ENCODE data around the gene SEPTIN10. TPM values are rescaled to one million over a fixed set of nuclear protein-coding genes. Genes with fewer than 3 reads are reported as not detected.
"Not testable (repeated sequence)": the region's sequence is repeated elsewhere in the genome, so short reads cannot be mapped to it uniquely, and the experiment has no call there.

The SEPTIN10 gene
- total and polyA plus RNA-seq, 7 donors: 36.1 to 178 (median 122) TPM

DNA sequence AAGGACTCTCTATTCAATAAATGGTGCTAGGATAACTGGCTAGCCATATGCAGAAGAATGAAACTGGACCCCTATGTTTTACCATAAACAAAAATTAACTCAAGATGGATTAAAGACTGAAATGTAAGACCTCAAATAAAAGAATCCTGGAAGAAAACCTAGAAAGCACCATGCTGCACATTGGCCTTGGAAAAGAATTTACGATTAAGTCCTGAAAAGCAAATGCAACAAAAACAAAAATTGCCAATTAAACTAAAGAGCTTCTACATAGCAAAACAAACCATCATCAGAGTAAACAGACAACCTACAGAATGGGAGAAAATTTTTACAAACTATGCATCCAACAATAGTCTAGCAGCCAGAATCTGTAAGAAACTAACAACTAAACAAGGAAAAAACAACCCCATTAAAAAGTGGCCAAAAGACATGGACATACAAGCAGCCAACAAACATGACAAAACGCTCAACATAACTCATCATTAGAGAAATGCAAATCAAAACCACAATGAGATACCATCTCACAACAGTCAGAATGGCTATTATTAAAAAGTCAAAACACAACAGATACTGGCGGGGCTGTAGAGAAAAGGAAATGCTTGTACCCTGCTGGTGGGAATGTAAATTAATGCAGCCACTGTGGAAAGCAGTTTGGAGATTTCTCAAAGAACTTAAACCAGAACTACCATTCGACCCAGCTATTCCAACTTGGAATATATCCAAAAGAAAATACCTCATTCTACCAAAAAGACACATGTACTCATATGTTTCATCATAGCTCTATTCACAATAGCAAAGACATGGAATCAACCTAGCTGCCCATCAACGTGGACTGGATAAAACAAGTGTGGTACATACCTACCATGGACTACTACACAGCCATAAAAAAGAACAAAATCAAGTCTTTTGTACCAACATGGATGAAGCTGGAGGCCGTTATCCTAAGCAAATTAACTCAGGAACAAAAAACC lies 30.6 kb downstream of the SEPTIN10 start:
- Histone ChIP-seq H3K36me3 (peaks cover 0 to 14% (median 0%) of the 10 kb centered on the region in 4 donors), H3K9me3 (no peaks in the 10 kb centered on the region), H3K4me3 (no peak overlapping the region), H3K27ac (no peak overlapping the region), H3K27me3 (no peaks in the 10 kb centered on the region), H3K4me1 (peaks cover 0 to 4% (median 0%) of the 10 kb centered on the region in 4 donors)
- DNase-seq: no peak
- no peak for TF ChIP-seq POLR2A (IDR thresholded peaks at IDR 0.05)
- no peak for TF ChIP-seq EP300 (IDR thresholded peaks at IDR 0.05)
- TF ChIP-seq POLR2AphosphoS5 (IDR thresholded peaks at IDR 0.05): no peak
- TF ChIP-seq, protein P1, sequence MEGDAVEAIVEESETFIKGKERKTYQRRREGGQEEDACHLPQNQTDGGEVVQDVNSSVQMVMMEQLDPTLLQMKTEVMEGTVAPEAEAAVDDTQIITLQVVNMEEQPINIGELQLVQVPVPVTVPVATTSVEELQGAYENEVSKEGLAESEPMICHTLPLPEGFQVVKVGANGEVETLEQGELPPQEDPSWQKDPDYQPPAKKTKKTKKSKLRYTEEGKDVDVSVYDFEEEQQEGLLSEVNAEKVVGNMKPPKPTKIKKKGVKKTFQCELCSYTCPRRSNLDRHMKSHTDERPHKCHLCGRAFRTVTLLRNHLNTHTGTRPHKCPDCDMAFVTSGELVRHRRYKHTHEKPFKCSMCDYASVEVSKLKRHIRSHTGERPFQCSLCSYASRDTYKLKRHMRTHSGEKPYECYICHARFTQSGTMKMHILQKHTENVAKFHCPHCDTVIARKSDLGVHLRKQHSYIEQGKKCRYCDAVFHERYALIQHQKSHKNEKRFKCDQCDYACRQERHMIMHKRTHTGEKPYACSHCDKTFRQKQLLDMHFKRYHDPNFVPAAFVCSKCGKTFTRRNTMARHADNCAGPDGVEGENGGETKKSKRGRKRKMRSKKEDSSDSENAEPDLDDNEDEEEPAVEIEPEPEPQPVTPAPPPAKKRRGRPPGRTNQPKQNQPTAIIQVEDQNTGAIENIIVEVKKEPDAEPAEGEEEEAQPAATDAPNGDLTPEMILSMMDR (IDR thresholded peaks at IDR 0.05): no peak
- 78 to 81% methylated on average over 6 of the region's 6 CpGs for WGBS, 2 donors
- intact Hi-C loops (cut with DNase I): no loop called here

DNA sequence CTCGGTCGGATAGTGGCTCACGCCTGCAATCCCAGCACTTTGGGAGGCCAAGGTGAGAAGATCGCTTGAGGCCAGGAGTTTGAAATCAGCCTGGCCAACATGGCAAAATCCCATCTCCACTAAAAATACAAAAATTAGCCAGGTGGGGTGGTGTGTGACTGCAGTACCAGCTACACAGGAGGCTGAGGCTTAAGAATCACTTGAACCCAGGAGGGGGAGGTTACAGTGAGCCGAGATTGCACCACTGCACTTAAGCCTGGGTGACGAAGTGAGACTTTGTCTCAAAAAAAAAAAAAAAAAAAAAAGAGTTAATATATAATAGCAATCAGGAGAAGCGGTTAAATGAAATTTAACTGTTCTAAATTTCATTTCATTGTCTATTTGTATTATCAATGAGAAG lies 36.1 kb downstream of the SEPTIN10 start:
- WGBS, 2 donors: 94 to 96% methylated on average over 7 of the region's 7 CpGs
- DNase-seq; intact Hi-C loops (cut with DNase I): not testable (repeated sequence)

DNA sequence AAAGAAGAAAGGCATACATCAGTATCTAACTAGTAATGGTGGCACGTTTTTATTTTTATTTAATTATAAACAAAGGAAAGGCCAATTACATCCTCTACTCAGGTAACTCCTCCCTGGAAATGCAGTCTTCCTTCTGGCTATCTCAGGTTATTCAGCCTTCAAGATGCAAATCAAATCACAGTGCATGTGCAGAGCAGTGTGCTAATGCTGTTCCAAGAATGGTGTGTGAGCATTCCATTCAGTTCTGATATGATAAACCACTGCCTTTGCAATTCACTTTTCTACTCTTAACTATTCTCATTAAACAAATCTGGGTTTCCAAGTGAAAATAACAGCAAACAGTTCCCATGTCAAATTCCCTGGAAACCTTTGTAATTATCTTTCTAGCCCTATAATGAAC lies 38.4 kb downstream of the SEPTIN10 start:
- H3K36me3 ChIP-seq: peaks cover 0 to 20% (median 0%) of the 10 kb centered on the region in 4 donors
- no peak overlapping the region for H3K27ac ChIP-seq
- no peaks in the 10 kb centered on the region for H3K27me3 ChIP-seq
- no peaks in the 10 kb centered on the region for H3K9me3 ChIP-seq
- 35 to 60% methylated on average over 1 of the region's 1 CpG for WGBS, 2 donors
- no peak overlapping the region for H3K4me3 ChIP-seq
- H3K4me1 ChIP-seq: peaks cover 0 to 6% (median 0%) of the 10 kb centered on the region in 4 donors
- TF ChIP-seq, protein P1 (IDR thresholded peaks at IDR 0.05): no peak
- TF ChIP-seq POLR2AphosphoS5 (IDR thresholded peaks at IDR 0.05) (no peak), POLR2A (IDR thresholded peaks at IDR 0.05) (no peak), EP300 (IDR thresholded peaks at IDR 0.05) (no peak)
- intact Hi-C loops (cut with DNase I): no loop called here
- DNase-seq: no peak

More for the DNA sequence above, 36.1 kb downstream of the SEPTIN10 start:
- H3K9me3 ChIP-seq, H3K4me3 ChIP-seq, H3K4me1 ChIP-seq, H3K27ac ChIP-seq, H3K27me3 ChIP-seq: not testable (repeated sequence)
- peaks cover 0 to 12% (median 0%) of the 10 kb centered on the region in 4 donors for H3K36me3 ChIP-seq

DNA sequence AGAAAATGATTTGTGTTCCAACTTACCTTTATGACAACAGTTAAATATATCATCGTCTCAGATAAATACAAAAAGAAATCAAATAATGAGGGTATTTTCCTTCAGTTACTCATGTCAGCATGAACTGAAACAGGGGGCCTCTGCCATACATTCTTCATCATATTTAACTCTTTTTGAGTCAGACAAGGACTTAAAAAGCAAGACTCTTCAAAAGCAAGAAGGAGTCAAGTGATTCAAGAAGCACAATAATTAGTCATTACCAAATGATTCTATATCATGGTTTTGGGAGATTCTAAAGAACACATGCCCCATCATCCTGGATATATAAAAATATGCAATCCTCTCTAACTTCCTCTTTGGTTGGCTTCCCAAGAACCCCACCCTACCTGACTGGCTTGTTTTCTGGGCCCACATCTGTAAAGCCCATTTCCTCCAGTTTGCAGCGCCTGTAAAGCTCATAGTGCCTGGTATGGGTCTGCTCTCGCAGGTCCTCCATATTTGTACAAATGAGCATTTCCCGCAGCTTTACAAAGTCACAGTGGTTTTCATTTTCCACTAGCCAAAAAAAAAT lies 49.7 kb downstream of the SEPTIN10 start:
- Histone ChIP-seq H3K27ac (no peak overlapping the region), H3K27me3 (no peaks in the 10 kb centered on the region), H3K4me1 (no peaks in the 10 kb centered on the region), H3K9me3 (no peaks in the 10 kb centered on the region), H3K36me3 (peaks cover 0 to 62% (median 10%) of the 10 kb centered on the region in 4 donors), H3K4me3 (no peak overlapping the region)
- 85 to 91% methylated on average over 4 of the region's 4 CpGs for WGBS, 2 donors
- no peak for TF ChIP-seq POLR2AphosphoS5 (IDR thresholded peaks at IDR 0.05)
- TF ChIP-seq, protein P1 (IDR thresholded peaks at IDR 0.05): no peak
- no peak for TF ChIP-seq POLR2A (IDR thresholded peaks at IDR 0.05)
- no peak for TF ChIP-seq EP300 (IDR thresholded peaks at IDR 0.05)
- intact Hi-C loops (cut with DNase I): no loop called here
- DNase-seq: no peak

GRCh38 chr2:109563288-109563687 lies 50.5 kb downstream of the SEPTIN10 start:
- TF ChIP-seq, protein P1 (IDR thresholded peaks at IDR 0.05): no peak
- TF ChIP-seq POLR2AphosphoS5 (IDR thresholded peaks at IDR 0.05) (no peak), POLR2A (IDR thresholded peaks at IDR 0.05) (no peak), EP300 (IDR thresholded peaks at IDR 0.05) (no peak)
- intact Hi-C loops (cut with DNase I): no loop called here
- Histone ChIP-seq H3K4me3 (no peak overlapping the region), H3K9me3 (no peaks in the 10 kb centered on the region), H3K36me3 (peaks cover 0 to 62% (median 10%) of the 10 kb centered on the region in 4 donors), H3K27ac (no peak overlapping the region), H3K4me1 (no peaks in the 10 kb centered on the region), H3K27me3 (no peaks in the 10 kb centered on the region)
- WGBS, 2 donors: 62 to 72% methylated on average over 2 of the region's 2 CpGs
- no peak for DNase-seq

Measured in sigmoid colon (tissue), 7 donors.